ENCODE results near the gene PLCB4.

PLCB4 gene

DNA sequence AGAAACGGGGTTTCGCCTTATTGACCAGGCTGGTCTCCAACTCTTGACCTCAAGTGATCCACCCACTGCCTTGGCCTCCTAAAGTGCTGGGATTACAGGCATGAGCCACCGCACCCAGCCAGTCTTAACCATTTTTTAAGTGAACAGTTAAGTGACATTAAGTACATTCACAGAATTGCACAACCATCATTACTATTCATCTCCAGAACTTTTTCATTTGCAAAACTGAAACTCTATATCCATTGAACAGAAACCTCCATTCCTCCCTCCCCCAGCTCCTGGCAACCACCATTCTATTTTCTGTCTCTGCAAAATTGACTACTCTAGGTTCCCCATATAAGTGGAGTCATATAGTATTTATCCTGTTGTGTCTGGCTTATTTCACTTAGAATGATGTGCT is 59.7 kb downstream of the PLCB4 start:
- no peak overlapping the region for H3K4me3 ChIP-seq
- no peak overlapping the region for H3K27ac ChIP-seq
- TF ChIP-seq CTCF (IDR thresholded peaks at IDR 0.05), result no peak
- no peak for DNase-seq (ENCODE audit: low spot score)

DNA sequence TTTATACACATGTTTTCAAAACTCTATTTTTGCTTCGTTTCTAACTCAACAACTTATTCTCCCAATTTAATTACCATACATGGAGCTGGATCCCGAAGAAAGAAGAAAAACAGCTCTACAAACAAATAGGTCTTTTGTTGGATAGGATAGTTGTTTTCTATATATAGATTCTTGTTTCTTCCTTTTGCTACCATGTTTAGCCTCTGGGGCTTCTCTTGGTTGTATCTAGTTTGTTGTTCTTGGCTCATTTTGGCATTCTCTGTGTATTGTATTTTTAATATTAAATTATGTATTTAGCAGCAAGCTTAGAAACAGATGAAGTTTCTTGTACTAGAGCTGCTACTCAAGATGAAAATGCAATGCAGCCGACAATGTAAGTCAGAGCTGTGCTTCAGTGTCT is 60.9 kb downstream of the PLCB4 start:
- H3K4me3 ChIP-seq, result no peak overlapping the region
- no peak for DNase-seq (ENCODE audit: low spot score)
- no peak for TF ChIP-seq CTCF (IDR thresholded peaks at IDR 0.05)
- no peak overlapping the region for H3K27ac ChIP-seq

GRCh38 chr20:9130521-9130920 is 61.6 kb downstream of the PLCB4 start:
- H3K27ac ChIP-seq, result no peak overlapping the region
- no peak overlapping the region for H3K4me3 ChIP-seq
- no peak for TF ChIP-seq CTCF (IDR thresholded peaks at IDR 0.05)
- no peak for DNase-seq (ENCODE audit: low spot score)

- Histone ChIP-seq H3K27ac (no peak overlapping the region), H3K4me3 (no peak overlapping the region)
- no peak for TF ChIP-seq CTCF (IDR thresholded peaks at IDR 0.05)
- DNase-seq (ENCODE audit: low spot score), result no peak
Measured at GRCh38 chr20:9131841-9132240, 63.0 kb downstream of the PLCB4 start.

GRCh38 chr20:9134346-9134745 is 65.5 kb downstream of the PLCB4 start:
- TF ChIP-seq CTCF (IDR thresholded peaks at IDR 0.05), result no peak
- no peak overlapping the region for H3K4me3 ChIP-seq
- no peak for DNase-seq (ENCODE audit: low spot score)
- H3K27ac ChIP-seq, result no peak overlapping the region

GRCh38 chr20:9136114-9136513 is 67.2 kb downstream of the PLCB4 start:
- Histone ChIP-seq H3K27ac (no peak overlapping the region), H3K4me3 (no peak overlapping the region)
- TF ChIP-seq CTCF (IDR thresholded peaks at IDR 0.05), result no peak
- DNase-seq (ENCODE audit: low spot score), result no peak

- TF ChIP-seq CTCF (IDR thresholded peaks at IDR 0.05), result no peak
- no peak for DNase-seq (ENCODE audit: low spot score)
- Histone ChIP-seq H3K4me3 (no peak overlapping the region), H3K27ac (no peak overlapping the region)
Measured at GRCh38 chr20:9137001-9137400, 68.1 kb downstream of the PLCB4 start.

Data from coronary artery (tissue), 2 donors.